K562 (cell line): ENCODE measurements around the gene CCDC141. TPM values are rescaled to one million over a fixed set of nuclear protein-coding genes. Genes with fewer than 3 reads are reported as not detected.
A peak's percentile ranks its signal among the peaks of the same experiment; 100 is the strongest.

ENCODE experiments used
- ATF7 ChIP-seq: fragments of 450-650 bp; IDR thresholded peaks from 2 replicates; pipeline ENCODE4 v1.7.1; 2014; ENCODE audit warnings: mild to moderate bottlenecking, moderate library complexity
- FOXK1 ChIP-seq: sonication (generic); formaldehyde crosslinking; IDR thresholded peaks from 2 replicates; pipeline ENCODE4 v1.8.0; 2022; ENCODE audit warnings: missing genetic modification reagents, mild to moderate bottlenecking, borderline replicate concordance
- JUNB ChIP-seq: fragments of 450-650 bp; formaldehyde crosslinking; conservative IDR thresholded peaks from 2 replicates; pipeline ENCODE4 v1.4.0; 2020; ENCODE audit warnings: mild to moderate bottlenecking
- KAT2B ChIP-seq: IDR thresholded peaks from one replicate; pipeline ENCODE4 v1.6.1; 2012; ENCODE audit warnings: low read depth, mild to moderate bottlenecking, control low read depth, inconsistent platforms, low read length, moderate library complexity
- KLF13 ChIP-seq: fragments of 450-650 bp; IDR thresholded peaks from 2 replicates; pipeline ENCODE4 v1.6.1; 2016; ENCODE audit warnings: missing genetic modification characterization, low read depth, mild to moderate bottlenecking, missing compliant biosample characterization, moderate library complexity, borderline replicate concordance
- NFYB ChIP-seq: IDR thresholded peaks from 2 replicates; pipeline ENCODE4 v1.6.1; 2011; ENCODE audit warnings: mild to moderate bottlenecking, moderate library complexity; ENCODE audit not compliant: insufficient read length; ENCODE audit errors: extremely low read depth
- PTTG1 ChIP-seq: fragments of 450-650 bp; IDR thresholded peaks from 2 replicates; pipeline ENCODE4 v1.6.1; 2016; ENCODE audit warnings: low read depth, mild to moderate bottlenecking, missing genetic modification characterization, missing compliant biosample characterization
- RAD21 ChIP-seq, 2 experiments: fragments of 250-450 bp in 1 of 2; fragments of 450-650 bp in 1 of 2; sonication (Bioruptor Pico) in 1 of 2; formaldehyde crosslinking in 1 of 2; IDR thresholded peaks in 1 of 2; conservative IDR thresholded peaks in 1 of 2; 2 replicates each; pipeline versions ENCODE4 v1.4.0 to v1.8.0; 2020 to 2022; ENCODE audit warnings: mild to moderate bottlenecking in 2 of 2, moderate library complexity in 1 of 2
- RBM14 ChIP-seq: fragments of 200-400 bp; formaldehyde crosslinking; IDR thresholded peaks from 2 replicates; pipeline ENCODE4 v1.6.1; 2018; ENCODE audit warnings: low read depth, mild to moderate bottlenecking, low read length, moderate library complexity, borderline replicate concordance; ENCODE audit not compliant: insufficient read depth
- SMAD1 ChIP-seq: fragments of 150-350 bp; IDR thresholded peaks from 2 replicates; pipeline ENCODE4 v1.6.1; 2014; ENCODE audit warnings: low read length, low read depth; ENCODE audit not compliant: partially characterized antibody
- ZNF311 ChIP-seq: fragments of 250-450 bp; sonication (Bioruptor Pico); IDR thresholded peaks from 2 replicates; pipeline ENCODE4 v1.4.0; 2020; ENCODE audit warnings: mild to moderate bottlenecking, moderate library complexity
- ZNF395 ChIP-seq: fragments of 200-800 bp; sonication (Bioruptor generic); IDR thresholded peaks from 2 replicates; pipeline ENCODE4 v1.6.1; 2017; ENCODE audit warnings: missing genetic modification characterization, missing compliant biosample characterization
- ZNF766 ChIP-seq: fragments of 200-800 bp; sonication (Bioruptor generic); conservative IDR thresholded peaks from 2 replicates; pipeline ENCODE4 v1.6.1; 2016; ENCODE audit warnings: missing genetic modification characterization, missing compliant biosample characterization
- polyA plus RNA-seq, 8 experiments: library from polyadenylated mRNA; depleted of rRNA in 4 of 8; stranded (reverse) in 5 of 8; unstranded in 3 of 8; fragments of >200 nt; fragmentation: Nextera tagmentation in 2 of 8; fragmentation: Illumina TruSeq in 1 of 8; extraction: Ambion mirVana in 2 of 8; extraction: Trizol in 1 of 8; gene quantifications; 2 replicates each; pipeline versions ENCODE4 v1.2.1 to v1.2.3, GENCODE V29; 2011 to 2014; ENCODE audit warnings: inconsistent platforms in 1 of 8, missing spikeins in 1 of 8
- total RNA-seq, 7 experiments: library from RNA; depleted of rRNA in 6 of 7; stranded (reverse); fragments of >200 nt in 6 of 7; fragmentation: Illumina TruSeq in 2 of 7; extraction: Trizol in 2 of 7; gene quantifications; 2 replicates each; pipeline versions ENCODE4 v1.2.1 to v1.2.3, GENCODE V29; 2011 to 2021; ENCODE audit warnings: low replicate concordance in 1 of 7
- TF ChIP-seq, protein P1 (sequence below): sonication (generic); formaldehyde crosslinking; IDR thresholded peaks from 2 replicates; pipeline ENCODE4 v1.8.1; 2022; ENCODE audit warnings: missing genetic modification reagents
- TF ChIP-seq, protein P2 (sequence below): fragments of 450-650 bp; IDR thresholded peaks from 2 replicates; pipeline ENCODE4 v1.6.1; 2018; ENCODE audit warnings: mild to moderate bottlenecking, low read depth; ENCODE audit not compliant: partially characterized antibody

CCDC141 gene
- total and polyA plus RNA-seq, 9 of the 15 experiments (the other 6 are each of a cell fraction or from before 2014, with no cell fraction given) = 0.09 TPM; not detected in 8

DNA sequence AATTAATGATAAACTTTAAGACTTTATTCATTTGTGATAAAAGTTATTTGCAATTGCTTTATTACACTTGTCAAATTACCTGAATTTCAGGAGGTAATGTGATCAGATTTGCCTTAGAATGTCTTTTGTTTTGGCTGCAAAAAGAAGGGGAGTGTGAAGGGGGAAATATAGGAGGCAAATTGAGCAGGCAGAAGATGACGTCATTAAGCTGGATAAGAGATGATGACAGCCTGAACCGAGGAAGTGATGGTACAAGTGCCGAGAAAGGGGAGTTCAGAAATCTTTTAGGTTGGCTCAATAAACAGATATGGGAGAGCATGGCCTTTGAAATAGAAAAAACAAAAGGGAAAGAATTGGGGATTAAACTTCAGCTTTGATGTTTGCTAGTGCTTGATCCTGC, 169.7 kb downstream of the CCDC141 start (continued):
- TF ChIP-seq, protein P1, sequence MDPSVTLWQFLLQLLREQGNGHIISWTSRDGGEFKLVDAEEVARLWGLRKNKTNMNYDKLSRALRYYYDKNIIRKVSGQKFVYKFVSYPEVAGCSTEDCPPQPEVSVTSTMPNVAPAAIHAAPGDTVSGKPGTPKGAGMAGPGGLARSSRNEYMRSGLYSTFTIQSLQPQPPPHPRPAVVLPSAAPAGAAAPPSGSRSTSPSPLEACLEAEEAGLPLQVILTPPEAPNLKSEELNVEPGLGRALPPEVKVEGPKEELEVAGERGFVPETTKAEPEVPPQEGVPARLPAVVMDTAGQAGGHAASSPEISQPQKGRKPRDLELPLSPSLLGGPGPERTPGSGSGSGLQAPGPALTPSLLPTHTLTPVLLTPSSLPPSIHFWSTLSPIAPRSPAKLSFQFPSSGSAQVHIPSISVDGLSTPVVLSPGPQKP (CRISPR knock-in tag) = no peak
- TF ChIP-seq KAT2B (no peak), ZNF311 (CRISPR knock-in tag) (no peak), RAD21 (CRISPR knock-in tag; conservative IDR thresholded peaks at IDR 0.05 in 1 of 2, IDR thresholded peaks at IDR 0.05 in 1 of 2) (no peak), JUNB (CRISPR knock-in tag) (peak; percentile 65), RBM14 (no peak), ATF7 (peak; percentile 82), SMAD1 (no peak), KLF13 (no peak), NFYB (no peak), ZNF766 (CRISPR knock-in tag) (no peak), FOXK1 (CRISPR knock-in tag) (no peak), ZNF395 (CRISPR knock-in tag) (no peak), PTTG1 (tag) (no peak)
- TF ChIP-seq, protein P2, sequence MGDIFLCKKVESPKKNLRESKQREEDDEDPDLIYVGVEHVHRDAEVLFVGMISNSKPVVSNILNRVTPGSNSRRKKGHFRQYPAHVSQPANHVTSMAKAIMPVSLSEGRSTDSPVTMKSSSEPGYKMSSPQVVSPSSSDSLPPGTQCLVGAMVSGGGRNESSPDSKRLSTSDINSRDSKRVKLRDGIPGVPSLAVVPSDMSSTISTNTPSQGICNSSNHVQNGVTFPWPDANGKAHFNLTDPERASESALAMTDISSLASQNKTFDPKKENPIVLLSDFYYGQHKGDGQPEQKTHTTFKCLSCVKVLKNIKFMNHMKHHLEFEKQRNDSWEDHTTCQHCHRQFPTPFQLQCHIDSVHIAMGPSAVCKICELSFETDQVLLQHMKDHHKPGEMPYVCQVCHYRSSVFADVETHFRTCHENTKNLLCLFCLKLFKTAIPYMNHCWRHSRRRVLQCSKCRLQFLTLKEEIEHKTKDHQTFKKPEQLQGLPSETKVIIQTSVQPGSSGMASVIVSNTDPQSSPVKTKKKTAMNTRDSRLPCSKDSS = no peak
